Measurements from ENCODE around the gene PLXND1. TPM values are rescaled to one million over a fixed set of nuclear protein-coding genes. Genes with fewer than 3 reads are reported as not detected.

Gene PLXND1
- total RNA-seq, 2 experiments from 2014 or later, result 4.7 to 6.0 TPM

DNA sequence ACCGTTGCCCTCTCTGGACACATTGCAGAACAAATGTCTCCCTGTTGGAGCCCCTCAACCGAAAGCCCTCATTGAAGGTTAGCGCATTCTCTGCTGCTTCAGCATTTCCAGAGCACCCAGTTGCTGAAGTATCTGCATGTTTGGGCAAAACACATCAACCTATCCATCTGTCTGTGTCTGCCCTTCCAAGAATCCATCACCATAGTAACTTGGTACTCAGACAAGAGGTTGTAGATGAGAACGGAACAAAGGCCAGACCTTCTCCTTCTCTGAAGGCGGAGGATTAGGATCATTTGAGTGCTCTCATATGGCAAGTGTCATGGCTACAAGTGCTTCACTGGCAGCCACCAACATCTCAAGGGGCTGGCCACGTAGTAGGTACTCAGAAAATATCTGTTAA is 101.1 kb downstream of the PLXND1 start:
- 0 out of 2 replicates have a peak, but pooled peaks cover 3% of the 10 kb centered on the region for H3K36me3 ChIP-seq (ENCODE audit: insufficient read depth, low read length)
- no peak overlapping the region for H3K4me3 ChIP-seq (ENCODE audit: low read depth, low read length, poor library complexity, severe bottlenecking)
- POLR2A ChIA-PET, result no interaction called here
- no peaks in the 10 kb centered on the region for H3K4me1 ChIP-seq (ENCODE audit: insufficient read depth, low read length, poor library complexity, severe bottlenecking)
- no peak overlapping the region for H3K27ac ChIP-seq (ENCODE audit: low read depth, low read length, poor library complexity, severe bottlenecking)
- TSS peak; percentile 41 for BruUV-seq (replicated peaks)
- DNase-seq (ENCODE audit: low spot score), result no peak
- H3K4me2 ChIP-seq (ENCODE audit: low read length), result no peak overlapping the region
- no peaks in the 10 kb centered on the region for H3K9me3 ChIP-seq (ENCODE audit: low read length)
- no peak overlapping the region for H2AFZ ChIP-seq (ENCODE audit: low read length)
- no peaks in the 10 kb centered on the region for H3K9me2 ChIP-seq (ENCODE audit: insufficient read depth, low read length)
- H4K20me1 ChIP-seq (ENCODE audit: insufficient read depth, low read length), result no peaks in the 10 kb centered on the region
- no peak for TF ChIP-seq EZH2phosphoT487 (IDR thresholded peaks at IDR 0.05; ENCODE audit: borderline replicate concordance, low read depth, low read length)
- TF ChIP-seq, protein P1, sequence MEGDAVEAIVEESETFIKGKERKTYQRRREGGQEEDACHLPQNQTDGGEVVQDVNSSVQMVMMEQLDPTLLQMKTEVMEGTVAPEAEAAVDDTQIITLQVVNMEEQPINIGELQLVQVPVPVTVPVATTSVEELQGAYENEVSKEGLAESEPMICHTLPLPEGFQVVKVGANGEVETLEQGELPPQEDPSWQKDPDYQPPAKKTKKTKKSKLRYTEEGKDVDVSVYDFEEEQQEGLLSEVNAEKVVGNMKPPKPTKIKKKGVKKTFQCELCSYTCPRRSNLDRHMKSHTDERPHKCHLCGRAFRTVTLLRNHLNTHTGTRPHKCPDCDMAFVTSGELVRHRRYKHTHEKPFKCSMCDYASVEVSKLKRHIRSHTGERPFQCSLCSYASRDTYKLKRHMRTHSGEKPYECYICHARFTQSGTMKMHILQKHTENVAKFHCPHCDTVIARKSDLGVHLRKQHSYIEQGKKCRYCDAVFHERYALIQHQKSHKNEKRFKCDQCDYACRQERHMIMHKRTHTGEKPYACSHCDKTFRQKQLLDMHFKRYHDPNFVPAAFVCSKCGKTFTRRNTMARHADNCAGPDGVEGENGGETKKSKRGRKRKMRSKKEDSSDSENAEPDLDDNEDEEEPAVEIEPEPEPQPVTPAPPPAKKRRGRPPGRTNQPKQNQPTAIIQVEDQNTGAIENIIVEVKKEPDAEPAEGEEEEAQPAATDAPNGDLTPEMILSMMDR (conservative IDR thresholded peaks at IDR 0.05; ENCODE audit: low read length), result no peak
- intact Hi-C loops (cut with micrococcal nuclease; ENCODE audit: unreplicated experiment), result no loop called here
- H3K79me2 ChIP-seq (ENCODE audit: insufficient read depth, low read depth, low read length), result no peaks in the 10 kb centered on the region
- CTCF ChIA-PET (ENCODE audit: unreplicated experiment), result no interaction called here

Small RNA genes within 50 kb of the gene (small RNA-seq; reads per million reads assigned to genes)
- gene RN7SL752P, result not detected

Other genes with a start within 250 kb of the PLXND1 start
- 0.36 and 1.1 TPM in 2 replicates for gene EFCAB12, start 178.0 kb downstream of the PLXND1 start, total RNA-seq (2014; rRNA removed; shearing (Covaris generic))
- 2.5 and 2.6 TPM in 2 replicates for gene EFCAB12, start 178.0 kb downstream of the PLXND1 start, total RNA-seq (2022)
- gene MBD4, start 166.7 kb downstream of the PLXND1 start, total RNA-seq (2014; rRNA removed; shearing (Covaris generic)), result 42.4 and 46.3 TPM in 2 replicates
- gene MBD4, start 166.7 kb downstream of the PLXND1 start, total RNA-seq (2022), result 74.6 and 86.1 TPM in 2 replicates
- gene IFT122, start 166.5 kb downstream of the PLXND1 start, total RNA-seq (2014; rRNA removed; shearing (Covaris generic)), result 21.6 and 25.8 TPM in 2 replicates
- gene IFT122, start 166.5 kb downstream of the PLXND1 start, total RNA-seq (2022), result 37.0 and 48.1 TPM in 2 replicates
- gene RHO, start 78.0 kb downstream of the PLXND1 start, total RNA-seq (2014; rRNA removed; shearing (Covaris generic)), result not detected in 2 replicates
- gene RHO, start 78.0 kb downstream of the PLXND1 start, total RNA-seq (2022), result not detected in 2 replicates
- gene H1-8, start 63.5 kb downstream of the PLXND1 start, total RNA-seq (2014; rRNA removed; shearing (Covaris generic)), result not detected in 2 replicates
- gene H1-8, start 63.5 kb downstream of the PLXND1 start, total RNA-seq (2022), result not detected in 2 replicates